Tibial nerve (tissue), 4 donors: ENCODE data around the gene SUV39H1.

ENCODE experiments used
- EP300 ChIP-seq, 2 donors: sonication (generic); formaldehyde crosslinking; IDR thresholded peaks; one replicate each; pipeline ENCODE4 v1.6.1; 2017; ENCODE audit warnings: antibody characterized with exemption in 2 of 2, mild to moderate bottlenecking in 1 of 2
- POLR2A ChIP-seq, 2 donors: fragments of 450-650 bp; IDR thresholded peaks; one replicate each; pipeline ENCODE4 v1.6.1; 2017; ENCODE audit warnings: antibody characterized with exemption in 2 of 2, mild to moderate bottlenecking in 2 of 2, moderate library complexity in 2 of 2
- TF ChIP-seq, protein P1 (sequence below), 5 experiments: fragments of 200-600 bp in 3 of 5; fragments of 450-650 bp in 2 of 5; sonication (generic) in 3 of 5; IDR thresholded peaks; one replicate each; pipeline ENCODE4 v1.5.1; 2016 to 2019; ENCODE audit warnings: antibody characterized with exemption in 5 of 5, mild to moderate bottlenecking in 3 of 5, moderate library complexity in 2 of 5

DNA sequence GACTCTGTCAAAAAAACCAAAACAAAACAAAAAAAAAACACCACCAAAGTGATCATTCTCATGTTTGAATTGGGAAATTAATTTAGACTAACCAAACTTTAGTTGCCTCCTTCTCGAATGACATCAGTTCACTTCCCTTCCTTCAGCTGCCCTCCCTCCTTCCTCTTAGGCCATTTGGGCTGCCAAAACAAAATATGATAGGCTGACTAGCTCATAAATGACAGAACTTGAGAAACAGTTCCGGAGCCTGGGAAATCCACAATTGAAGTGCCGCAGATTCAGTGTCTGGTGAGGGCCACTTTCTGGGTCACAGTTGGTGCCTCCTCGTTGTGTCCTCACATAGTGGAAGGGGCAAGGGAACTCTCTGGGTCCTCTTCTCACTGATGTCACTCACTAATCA is 29.0 kb upstream of the SUV39H1 start:
- TF ChIP-seq, protein P1, sequence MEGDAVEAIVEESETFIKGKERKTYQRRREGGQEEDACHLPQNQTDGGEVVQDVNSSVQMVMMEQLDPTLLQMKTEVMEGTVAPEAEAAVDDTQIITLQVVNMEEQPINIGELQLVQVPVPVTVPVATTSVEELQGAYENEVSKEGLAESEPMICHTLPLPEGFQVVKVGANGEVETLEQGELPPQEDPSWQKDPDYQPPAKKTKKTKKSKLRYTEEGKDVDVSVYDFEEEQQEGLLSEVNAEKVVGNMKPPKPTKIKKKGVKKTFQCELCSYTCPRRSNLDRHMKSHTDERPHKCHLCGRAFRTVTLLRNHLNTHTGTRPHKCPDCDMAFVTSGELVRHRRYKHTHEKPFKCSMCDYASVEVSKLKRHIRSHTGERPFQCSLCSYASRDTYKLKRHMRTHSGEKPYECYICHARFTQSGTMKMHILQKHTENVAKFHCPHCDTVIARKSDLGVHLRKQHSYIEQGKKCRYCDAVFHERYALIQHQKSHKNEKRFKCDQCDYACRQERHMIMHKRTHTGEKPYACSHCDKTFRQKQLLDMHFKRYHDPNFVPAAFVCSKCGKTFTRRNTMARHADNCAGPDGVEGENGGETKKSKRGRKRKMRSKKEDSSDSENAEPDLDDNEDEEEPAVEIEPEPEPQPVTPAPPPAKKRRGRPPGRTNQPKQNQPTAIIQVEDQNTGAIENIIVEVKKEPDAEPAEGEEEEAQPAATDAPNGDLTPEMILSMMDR (IDR thresholded peaks at IDR 0.05), result no peak
- TF ChIP-seq POLR2A (IDR thresholded peaks at IDR 0.05), result no peak
- TF ChIP-seq EP300 (IDR thresholded peaks at IDR 0.05), result no peak
